Measurements from ENCODE around the gene KCNH8. TPM values are rescaled to one million over a fixed set of nuclear protein-coding genes. Genes with fewer than 3 reads are reported as not detected.
A peak's percentile ranks its signal among the peaks of the same experiment; 100 is the strongest.
"Not testable (repeated sequence)": the region's sequence is repeated elsewhere in the genome, so short reads cannot be mapped to it uniquely, and the experiment has no call there.

KCNH8 gene
- total RNA-seq (ENCODE audit: insufficient read depth, low replicate concordance) = 1.2 TPM

GRCh38 chr3:19147905-19148767, at the start of gene KCNH8:
Gene KCNH8 (plus strand): TSS chr3:19148510. CDS start chr3:19148720, 210 bp downstream.
- no peak for DNase-seq (ENCODE audit: low spot score)

DNA sequence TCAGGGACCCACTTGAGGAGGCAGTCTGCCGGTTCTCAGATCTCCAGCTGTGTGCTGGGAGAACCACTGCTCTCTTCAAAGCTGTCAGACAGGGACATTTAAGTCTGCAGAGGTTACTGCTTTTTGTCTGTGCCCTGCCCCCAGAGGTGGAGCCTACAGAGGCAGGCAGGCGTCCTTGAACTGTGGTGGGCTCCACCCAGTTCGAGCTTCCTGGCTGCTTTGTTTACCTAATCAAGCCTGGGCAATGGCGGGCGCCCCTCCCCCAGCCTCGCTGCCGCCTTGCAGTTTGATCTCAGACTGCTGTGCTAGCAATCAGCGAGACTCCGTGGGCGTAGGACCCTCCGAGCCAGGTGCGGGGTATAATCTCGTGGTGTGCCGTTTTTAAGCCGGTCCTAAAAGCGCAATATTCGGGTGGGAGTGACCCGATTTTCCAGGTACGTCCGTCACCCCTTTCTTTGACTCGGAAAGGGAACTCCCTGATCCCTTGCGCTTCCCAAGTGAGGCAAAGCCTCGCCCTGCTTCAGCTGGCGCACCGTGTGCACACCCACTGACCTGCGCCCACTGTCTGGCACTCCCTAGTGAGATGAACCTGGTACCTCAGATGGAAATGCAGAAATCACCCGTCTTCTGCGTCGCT, 45.5 kb upstream of the KCNH8 start:
- not testable (repeated sequence) for DNase-seq (ENCODE audit: low spot score)

- no peak for DNase-seq (ENCODE audit: low spot score)
Measured at GRCh38 chr3:19103510-19103909, 44.8 kb upstream of the KCNH8 start.

DNA sequence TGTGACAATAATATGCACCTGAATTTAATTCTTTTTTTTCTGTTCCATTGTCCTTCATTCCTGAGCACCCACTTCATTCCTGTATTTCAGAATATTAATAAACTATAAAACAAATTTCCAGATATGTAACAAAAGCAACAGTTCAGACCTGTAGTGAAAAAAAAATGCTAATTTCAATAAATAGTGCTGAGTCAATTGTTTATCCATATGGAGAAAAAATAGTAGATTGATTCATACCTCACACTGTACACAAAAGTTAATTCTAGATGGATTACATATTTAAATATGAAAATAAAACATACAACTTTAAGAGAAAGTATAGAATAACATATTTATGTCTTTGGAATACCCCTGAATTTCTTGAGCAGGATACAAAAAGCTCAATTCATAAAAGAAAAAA, 43.9 kb upstream of the KCNH8 start:
- no peak for DNase-seq (ENCODE audit: low spot score)

- DNase-seq (ENCODE audit: low spot score) = no peak
Measured at GRCh38 chr3:19105826-19106225, 42.5 kb upstream of the KCNH8 start.

- DNase-seq (ENCODE audit: low spot score) = no peak
Measured at GRCh38 chr3:19106307-19106706, 42.0 kb upstream of the KCNH8 start.

DNA sequence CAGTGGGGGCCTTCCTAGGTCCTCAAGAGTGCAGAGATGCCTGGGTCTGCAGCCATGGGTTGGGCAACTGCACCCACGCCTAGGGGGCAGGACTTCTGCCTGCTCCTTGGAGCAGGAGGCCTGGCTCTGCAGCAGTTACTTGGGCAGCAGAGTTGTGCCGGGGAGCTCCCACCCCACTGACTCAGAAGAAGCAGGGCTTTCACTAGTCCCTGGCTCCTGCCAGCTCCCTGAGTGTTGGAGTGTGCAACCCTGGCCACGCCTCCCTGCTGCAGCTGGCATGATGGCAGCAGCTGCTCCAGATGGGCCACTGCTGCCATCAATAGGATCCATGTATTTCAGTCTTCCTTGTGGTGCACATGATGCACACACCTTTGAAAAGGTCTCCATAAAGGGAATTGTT, 40.6 kb upstream of the KCNH8 start:
- no peak for DNase-seq (ENCODE audit: low spot score)

GRCh38 chr3:19110335-19110895, 37.9 kb upstream of the KCNH8 start:
- no peak for DNase-seq (ENCODE audit: low spot score)

- DNase-seq (ENCODE audit: low spot score) = no peak
Measured at GRCh38 chr3:19114461-19114860, 33.8 kb upstream of the KCNH8 start.

GRCh38 chr3:19116239-19116638, 32.1 kb upstream of the KCNH8 start:
- DNase-seq (ENCODE audit: low spot score) = no peak

DNA sequence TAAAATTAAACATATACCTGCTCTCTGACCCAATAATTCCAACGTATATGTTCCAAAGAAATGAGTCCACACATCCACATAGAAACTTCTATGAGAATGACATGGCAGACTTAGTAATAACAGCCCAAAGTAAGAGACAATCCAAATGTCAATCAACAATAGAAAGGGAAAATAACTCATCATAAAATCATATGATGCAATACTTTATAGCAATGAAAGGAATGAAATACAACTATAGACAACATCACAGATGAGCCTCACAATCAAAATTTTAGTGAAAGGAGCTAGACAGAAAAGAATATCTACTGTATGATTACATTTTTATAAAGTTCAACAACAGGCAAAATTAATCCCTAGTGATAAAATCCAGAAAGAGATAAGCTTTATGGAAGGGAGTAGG, 23.6 kb upstream of the KCNH8 start:
- DNase-seq (ENCODE audit: low spot score) = no peak

GRCh38 chr3:19139863-19140262, 8.4 kb upstream of the KCNH8 start:
- DNase-seq (ENCODE audit: low spot score) = no peak

GRCh38 chr3:19146685-19147650, 1.3 kb upstream of the KCNH8 start:
- peak; percentile 83 for DNase-seq (ENCODE audit: low spot score)

DNA sequence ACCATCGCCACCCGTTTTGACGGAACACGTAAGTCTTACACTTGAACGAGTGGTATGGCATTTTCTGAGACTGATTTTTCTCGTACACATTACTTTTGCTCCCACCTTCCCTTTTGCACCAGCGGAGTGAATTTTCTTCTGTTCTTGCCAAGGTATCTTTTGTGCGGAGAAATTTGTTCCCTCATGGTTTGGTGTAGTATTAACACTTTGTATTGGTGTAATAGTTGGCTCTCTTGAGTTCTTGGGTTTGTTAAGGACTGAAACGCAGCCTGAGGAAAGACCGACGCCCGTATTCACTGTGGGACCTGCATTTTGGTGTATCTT, 420 bp downstream of the KCNH8 start:
- DNase-seq (ENCODE audit: low spot score) = no peak

GRCh38 chr3:19149368-19149767, 1.1 kb downstream of the KCNH8 start:
- peak; percentile 54 for DNase-seq (ENCODE audit: low spot score)

DNA sequence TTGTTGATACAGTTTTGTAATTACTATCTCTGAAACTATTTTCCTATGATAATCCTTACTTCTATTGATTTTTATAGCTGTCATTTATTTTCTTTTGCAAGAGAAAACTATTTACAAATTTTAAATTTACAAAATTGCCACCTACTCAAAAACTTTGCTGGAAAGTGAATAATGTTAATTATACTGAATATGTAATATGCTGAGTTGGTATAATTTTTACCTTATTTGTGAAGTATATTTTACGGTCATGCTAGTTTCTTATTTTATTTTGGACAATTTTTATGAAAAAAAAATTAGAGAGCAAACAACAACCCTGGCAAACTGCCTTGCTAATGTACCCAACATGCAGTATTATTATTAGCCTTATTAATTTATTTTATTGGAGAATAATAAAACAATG, 2.9 kb downstream of the KCNH8 start:
- no peak for DNase-seq (ENCODE audit: low spot score)

GRCh38 chr3:19154693-19155250, 6.5 kb downstream of the KCNH8 start:
- DNase-seq (ENCODE audit: low spot score) = no peak

GRCh38 chr3:19155375-19155774, 7.1 kb downstream of the KCNH8 start:
- no peak for DNase-seq (ENCODE audit: low spot score)

DNA sequence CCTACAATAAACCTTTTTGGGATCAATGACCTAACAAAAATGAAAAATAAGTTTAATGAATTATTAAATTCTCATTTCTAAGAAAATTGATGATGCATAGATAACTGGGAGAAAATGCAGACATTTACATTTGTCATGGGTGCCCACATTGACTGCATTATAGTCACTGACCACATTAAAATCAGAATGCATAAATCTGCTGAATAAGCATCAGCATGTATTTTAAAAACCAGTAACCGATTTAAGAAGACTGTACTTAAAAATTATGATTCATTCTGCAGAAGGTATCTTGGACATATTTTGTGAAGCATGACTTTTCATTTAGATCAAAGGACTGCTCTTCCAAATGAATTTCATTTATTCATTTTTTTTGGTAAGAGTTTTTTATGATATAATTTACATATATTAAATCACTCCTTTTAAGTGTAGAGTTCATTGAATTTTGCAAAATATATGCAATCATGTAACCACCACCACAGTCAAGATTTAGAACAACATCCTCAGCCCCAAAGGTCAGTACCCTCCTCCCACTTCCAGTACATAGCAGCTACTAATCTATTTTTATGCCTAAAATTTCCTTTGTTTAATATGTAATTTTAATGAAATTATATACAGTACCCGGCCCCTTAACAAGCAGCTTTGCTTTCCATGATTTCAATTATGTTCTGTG, 11.8 kb downstream of the KCNH8 start:
- no peak for DNase-seq (ENCODE audit: low spot score)

DNA sequence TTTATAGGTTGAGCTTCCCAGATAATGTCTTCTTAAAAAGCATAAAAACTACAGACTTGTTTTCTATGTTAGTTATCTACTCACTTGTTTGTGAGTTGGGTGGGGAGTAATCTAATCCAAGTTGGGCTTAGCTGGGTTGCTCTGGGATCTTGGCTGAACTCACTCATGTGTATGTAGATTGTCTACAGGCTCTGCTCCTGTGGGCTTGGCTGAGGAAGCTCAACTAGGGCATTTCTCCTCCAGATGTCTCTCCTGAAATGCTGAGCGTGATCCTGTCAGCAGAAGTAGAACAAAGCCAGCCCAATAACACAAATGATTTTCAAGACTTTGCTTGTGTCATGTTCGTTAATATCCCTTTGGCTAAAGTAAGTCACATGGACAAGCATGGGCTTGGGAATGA, 17.3 kb downstream of the KCNH8 start:
- DNase-seq (ENCODE audit: low spot score) = no peak

DNA sequence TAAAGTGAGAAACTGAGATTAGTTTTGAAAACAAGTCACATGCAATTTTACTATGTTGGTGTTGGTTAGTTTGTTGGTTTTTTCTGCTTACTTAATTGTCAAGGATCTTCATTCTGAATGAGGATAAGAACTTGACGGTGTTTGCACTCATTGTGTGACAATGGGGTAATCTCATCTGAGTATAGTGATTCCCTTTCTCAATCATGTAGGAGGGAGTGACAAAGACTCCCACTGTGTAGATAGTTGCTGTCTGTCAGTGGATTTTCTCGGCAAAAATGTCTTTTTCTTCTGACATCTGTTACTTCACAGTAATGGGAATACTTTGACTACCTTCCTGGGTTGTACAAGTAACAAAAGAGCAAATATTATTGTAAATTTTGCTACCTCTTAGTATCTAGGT, 23.5 kb downstream of the KCNH8 start:
- no peak for DNase-seq (ENCODE audit: low spot score)

Measured in umbilical cord (tissue), 2 donors.